Dermis microvascular lymphatic vessel endothelial cell (primary cell): Measurements from ENCODE around the gene MED8. TPM values are rescaled to one million over a fixed set of nuclear protein-coding genes. Genes with fewer than 3 reads are reported as not detected.
"Not testable (repeated sequence)": the region's sequence is repeated elsewhere in the genome, so short reads cannot be mapped to it uniquely, and the experiment has no call there.

Source experiments
- DNase-seq, 2 donors: peaks; one replicate each; pipeline versions ENCODE4 v3.0.0 to v3.0.0-alpha.2; 2010; ENCODE audit warnings: low read depth in 2 of 2
- total RNA-seq: library from RNA; depleted of rRNA; stranded (reverse); fragments of >200 nt; gene quantifications from 2 replicates; pipeline ENCODE4 v1.2.1, GENCODE V29; 2014

MED8 gene
- total RNA-seq, 1 donor from 2014 or later = 36.7 TPM

DNA sequence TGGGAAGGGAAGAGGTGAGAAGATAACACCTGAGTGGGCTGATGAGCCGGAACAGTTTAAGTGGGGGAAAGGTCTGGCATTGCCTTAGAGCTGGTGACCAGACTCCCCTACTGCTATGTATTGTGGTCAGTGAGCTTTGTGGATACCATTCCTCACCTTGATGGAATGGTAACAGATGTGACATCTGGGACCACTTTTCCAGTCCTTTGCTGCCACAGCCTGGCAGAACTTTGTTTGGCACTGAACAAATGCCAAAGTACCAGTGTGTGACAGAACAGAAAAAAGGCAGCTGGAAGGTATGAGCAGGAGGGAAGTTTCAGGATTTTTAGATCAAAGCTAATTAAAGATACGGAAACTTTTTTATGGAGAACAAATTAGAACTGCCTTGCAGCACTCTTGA lies 6.2 kb downstream of the MED8 start:
- DNase-seq = peak in 1 of 2 donors; percentile 24

- DNase-seq = no peak
These were observed 7.4 kb downstream of the MED8 start for GRCh38 chr1:43382027-43382779.

GRCh38 chr1:43381612-43382011 lies 8.0 kb downstream of the MED8 start:
- no peak for DNase-seq

DNA sequence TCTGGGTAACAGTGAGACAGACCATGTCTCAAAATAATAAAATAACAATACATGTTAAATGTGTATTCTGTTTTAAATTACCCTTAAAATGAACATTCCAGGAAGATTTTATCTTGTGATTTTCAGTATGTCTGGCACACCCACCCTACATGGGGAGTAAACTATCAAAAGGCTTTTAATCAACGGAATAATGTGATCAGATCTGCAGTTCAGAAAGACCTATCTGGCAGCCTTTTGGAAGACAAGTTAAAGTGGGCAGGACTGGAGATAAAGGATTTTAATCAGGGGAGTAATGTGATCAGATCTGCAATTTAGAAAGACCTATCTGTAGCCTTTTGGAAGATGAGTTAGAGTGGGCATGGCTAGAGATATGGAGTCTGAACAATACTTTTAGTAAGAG lies 10.1 kb downstream of the MED8 start:
- DNase-seq = no peak

GRCh38 chr1:43377831-43378230 lies 11.8 kb downstream of the MED8 start:
- DNase-seq = no peak

GRCh38 chr1:43376723-43377235 lies 12.8 kb downstream of the MED8 start:
- DNase-seq = no peak

GRCh38 chr1:43373066-43373940 lies 16.3 kb downstream of the MED8 start:
- DNase-seq = peak in 1 of 2 donors; percentile 85

- no peak for DNase-seq
These were observed 17.4 kb downstream of the MED8 start for GRCh38 chr1:43372172-43372571.

DNA sequence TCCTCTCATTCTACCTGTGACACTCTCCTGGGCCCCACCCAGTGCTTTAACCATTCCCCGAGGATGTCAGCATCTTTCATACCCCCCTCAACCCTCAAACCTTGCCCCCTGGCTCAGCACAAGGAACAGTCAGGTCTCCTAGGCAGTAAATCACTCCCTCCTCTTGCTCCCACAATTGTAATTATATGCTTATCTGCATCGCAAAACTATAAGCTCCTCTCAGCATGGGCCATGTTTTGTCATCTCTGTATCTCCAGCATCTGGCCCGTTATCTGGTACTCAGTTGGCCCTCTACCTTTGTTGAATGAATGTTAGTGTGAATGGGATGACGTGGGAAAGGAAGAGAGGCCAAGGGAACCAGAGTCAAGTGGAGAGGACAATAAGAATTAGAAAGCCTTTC lies 19.0 kb downstream of the MED8 start:
- peak in 1 of 2 donors; percentile 21 for DNase-seq

DNA sequence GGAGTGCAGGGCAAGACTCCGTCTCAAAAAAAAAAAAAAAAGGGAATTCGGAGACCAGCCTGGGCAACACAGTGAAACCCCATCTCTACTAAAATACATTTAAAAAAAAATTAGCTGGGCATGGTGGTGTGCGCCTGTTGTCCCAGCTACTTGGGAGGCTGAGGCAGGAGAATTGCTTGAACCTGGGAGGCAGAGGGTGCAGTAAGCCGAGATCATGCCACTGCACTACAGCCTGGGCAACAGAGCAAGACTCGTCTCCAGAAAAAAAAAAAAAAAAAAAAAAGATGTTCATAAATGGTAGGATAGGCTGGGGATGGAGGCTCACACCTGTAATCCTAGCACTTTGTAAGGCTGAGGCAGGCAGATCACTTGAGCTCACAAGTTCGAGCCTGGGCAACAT lies 19.8 kb downstream of the MED8 start:
- not testable (repeated sequence) for DNase-seq

- DNase-seq = no peak
These were observed 21.0 kb downstream of the MED8 start for GRCh38 chr1:43368646-43369020.

DNA sequence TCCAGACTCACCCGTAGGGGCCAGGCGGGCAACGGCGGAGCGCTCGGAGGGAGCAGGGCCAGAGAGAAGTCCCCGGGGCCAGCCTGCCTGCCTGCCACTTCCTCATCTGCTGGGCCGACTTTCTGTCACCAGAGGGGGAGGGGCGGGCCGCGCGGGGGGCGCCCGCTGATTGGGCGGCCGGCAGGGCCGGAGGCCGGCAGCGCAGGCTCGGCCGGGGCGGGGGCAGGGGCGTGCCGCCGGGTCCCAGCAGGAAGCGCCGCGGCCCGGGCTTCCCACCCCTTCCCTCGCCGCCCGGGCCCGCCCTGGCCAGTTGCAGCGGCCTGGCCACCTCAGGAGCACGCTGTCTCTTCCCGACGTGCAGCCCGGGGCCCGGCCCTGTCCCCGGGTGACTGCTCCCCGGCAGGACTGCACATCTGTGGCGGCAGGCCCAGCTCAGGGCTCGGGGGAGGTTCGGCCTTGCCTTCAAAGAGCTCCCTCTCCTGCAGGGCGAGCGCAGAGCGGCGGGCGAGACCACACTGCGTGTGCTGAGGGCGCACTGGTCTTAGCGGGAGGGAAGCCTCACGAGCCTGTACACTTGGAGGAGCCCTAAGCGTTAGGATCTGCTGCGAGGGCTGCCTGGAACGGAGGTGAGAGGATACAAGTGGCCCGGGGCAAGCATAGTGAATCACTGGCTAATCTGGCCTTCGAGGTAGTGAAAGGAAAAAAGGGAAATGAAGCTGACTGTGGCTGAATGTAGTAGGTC lies 21.5 kb downstream of the MED8 start, which contains the start of gene ELOVL1:
Gene ELOVL1, minus strand, starts transcription at position 108 of the 742 bp plus-strand sequence. CDS start 2,402 bp downstream, outside the sequence.
- peak in 1 of 2 donors; percentile 91 for DNase-seq

DNA sequence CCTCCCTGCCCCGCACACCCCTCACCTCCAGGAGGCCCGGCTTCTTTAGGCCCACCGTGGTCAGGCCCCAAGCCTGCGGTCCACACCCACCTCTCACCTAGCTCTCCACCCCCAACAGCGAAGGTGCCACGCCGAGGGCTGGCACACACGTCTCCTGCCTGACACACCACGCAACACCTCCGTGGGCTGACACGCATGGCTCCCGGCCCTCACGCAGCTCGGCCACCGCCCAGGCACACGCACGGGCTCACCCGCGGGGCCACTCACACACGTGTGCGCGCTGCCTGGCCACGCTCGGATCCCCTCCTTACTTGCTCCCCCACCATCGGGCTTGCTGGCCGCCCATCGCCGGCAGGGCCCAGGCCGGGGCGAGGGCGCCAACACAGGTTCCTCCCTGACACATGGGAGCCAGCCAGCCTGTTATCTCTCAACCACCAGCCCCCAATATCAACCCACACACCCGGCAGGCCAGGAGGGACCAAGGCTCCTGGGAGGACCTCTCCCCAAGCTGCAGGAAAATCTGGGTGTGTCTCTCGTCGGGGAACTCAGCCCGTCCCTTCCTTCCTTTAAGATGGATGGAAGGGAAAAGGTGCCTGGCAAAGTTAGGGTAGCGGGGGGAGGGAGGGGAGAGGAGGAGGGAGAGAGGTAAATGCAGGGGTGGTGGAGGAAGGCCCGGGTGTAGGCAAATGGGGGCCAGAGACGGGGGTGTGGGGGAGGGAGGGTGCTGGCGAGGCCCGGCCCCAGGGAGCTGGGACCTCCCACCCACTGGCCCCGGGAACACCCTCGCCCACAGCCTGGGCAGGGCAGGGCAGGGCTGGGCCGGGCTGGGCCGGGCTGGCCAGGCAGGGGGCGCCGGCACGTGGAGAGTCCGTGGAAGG lies 22.3 kb downstream of the MED8 start:
- DNase-seq = peak in 1 of 2 donors; percentile 33

- DNase-seq = peak in 1 of 2 donors; percentile 12
These were observed 23.0 kb downstream of the MED8 start for GRCh38 chr1:43366601-43367025.

- no peak for DNase-seq
These were observed 23.4 kb downstream of the MED8 start for GRCh38 chr1:43366179-43366578.

DNA sequence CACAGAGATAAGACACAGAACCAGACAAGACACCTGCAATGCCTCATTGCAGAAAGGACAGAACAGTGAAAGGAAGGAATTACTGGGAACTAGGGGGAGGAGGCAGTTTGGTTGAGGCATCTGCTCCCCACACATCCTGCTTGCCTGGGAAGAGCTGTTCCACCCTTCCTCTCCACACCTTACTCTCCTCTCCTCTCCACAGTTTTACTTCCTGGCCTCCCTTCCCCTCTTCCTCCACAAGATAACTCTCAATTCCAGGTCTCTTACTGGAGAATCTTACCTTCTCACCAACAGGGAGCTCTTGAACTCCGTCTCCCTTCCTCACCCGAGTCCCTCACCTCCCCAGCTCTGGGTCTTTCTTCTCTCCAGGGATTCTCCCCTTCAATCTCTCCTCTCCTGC lies 23.9 kb downstream of the MED8 start:
- DNase-seq = no peak

- no peak for DNase-seq
These were observed 25.6 kb downstream of the MED8 start for GRCh38 chr1:43363935-43364525.

GRCh38 chr1:43363283-43363934 lies 26.2 kb downstream of the MED8 start:
- DNase-seq = no peak

DNA sequence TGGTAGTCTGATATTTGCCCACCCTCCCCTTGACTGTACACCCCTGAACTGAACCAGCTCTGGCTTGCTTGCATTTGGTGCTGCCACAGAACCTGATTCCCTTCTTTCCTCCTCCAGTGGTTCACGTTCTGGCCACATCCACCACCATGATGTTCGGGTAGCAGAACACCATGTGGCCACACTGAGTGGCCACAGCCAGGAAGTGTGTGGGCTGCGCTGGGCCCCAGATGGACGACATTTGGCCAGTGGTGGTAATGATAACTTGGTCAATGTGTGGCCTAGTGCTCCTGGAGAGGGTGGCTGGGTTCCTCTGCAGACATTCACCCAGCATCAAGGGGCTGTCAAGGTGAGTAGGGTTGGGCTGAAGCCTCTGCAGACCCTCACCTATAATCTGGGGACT lies 29.0 kb downstream of the MED8 start:
- no peak for DNase-seq

GRCh38 chr1:43359696-43360095 lies 29.9 kb downstream of the MED8 start:
- DNase-seq = no peak
